G401.6 (cell line): ENCODE measurements around the gene NUAK1.

ENCODE experiments used
- FAIRE-seq: peaks from 2 replicates; lab custom pipeline; 2012; peaks lifted over from hg19 to GRCh38; lab: Jason Lieb, UNC

NUAK1 gene

DNA sequence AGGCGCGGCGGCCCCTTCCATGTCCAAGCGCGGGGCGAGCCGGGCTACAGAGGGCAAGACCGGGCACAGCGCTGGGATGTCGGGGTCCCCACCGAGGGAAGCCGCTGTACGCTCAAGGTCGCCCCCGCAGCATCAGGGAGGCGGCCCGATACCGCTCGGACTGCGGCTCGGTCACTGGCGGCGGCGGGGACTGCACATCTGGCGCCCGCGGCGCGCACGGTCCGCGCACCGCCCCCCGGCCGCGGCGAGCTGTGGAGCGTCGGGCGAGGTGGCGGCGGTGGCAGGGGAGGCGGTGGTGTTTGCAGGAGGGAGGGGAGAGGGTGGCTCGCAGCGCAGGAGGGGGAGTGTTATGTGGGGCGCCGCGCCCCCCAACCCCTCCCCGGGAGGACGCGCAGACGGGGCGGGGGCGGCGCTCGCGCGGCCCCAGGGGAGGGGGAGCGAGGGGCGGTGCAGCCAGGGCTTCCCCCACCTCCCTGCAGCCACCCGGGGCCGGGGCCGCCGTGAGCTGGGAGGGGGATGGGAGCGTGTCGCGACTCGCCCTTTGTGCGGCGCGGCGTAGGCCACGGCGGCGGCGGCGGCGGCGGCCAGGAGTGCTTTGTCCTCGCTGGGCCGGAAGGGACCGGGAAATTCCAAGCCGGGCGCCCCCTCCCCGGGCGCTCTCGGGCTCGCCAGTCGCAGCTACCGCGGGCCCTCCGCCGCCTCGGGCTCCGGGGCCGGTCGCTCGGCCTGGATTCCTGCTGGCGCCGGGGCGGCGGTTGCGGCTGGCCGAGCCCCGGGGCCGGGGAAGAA is at the start of gene NUAK1:
TSS of gene NUAK1 (minus strand) at position 322 of the 789 bp plus-strand sequence. CDS start at position 21, 301 bp downstream.
- no peak for FAIRE-seq

GRCh38 chr12:106188256-106188655 is 49.5 kb upstream of the NUAK1 start:
- FAIRE-seq = no peak

DNA sequence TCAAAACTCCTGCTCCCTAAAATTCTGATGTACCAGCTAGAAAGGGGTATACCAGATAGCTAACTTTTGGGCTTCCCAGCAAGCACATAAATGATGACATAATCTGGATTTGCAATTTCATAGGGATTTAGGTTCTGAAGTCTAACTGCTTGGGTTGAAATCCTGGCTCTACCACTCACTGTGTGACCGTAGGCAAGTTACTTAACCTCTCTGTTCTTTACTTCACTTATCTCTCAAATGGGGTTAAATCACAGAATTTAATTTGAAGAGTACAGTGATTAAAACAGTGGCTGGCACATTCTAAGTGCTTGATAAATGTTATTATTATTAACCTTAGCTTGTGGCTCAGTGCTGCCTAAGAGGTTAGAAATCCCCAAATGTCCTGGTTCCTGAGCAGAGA is 49.1 kb upstream of the NUAK1 start:
- no peak for FAIRE-seq

DNA sequence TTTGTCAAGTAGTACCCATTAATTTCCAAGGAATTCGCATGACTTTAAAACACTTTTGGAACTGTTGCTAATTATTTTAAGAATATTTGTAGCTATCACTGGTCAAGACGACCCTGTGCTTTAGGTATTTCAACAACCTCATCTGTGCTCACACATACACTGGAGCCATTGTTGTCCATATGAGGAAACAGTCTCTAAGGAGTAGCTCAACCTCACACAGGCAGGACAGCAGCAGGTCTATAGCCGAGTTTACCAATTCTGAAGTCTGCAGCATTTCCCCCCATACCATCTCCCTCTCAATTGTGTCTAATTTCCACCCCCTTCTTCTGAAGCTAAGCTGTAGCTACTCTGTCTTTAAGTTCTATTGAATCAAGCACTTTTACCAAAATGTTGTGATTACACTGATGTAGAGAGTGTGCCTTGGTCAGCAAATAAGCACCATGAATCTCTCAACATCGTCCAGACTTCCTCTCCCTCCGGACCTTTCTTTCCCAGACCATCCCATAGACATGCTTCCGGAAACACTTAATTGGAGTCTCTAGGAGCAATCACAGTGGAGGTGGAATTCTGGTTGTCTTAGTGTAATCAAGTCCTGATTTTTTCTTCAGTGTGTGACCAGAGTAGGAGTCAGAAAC is 48.5 kb upstream of the NUAK1 start:
- no peak for FAIRE-seq

DNA sequence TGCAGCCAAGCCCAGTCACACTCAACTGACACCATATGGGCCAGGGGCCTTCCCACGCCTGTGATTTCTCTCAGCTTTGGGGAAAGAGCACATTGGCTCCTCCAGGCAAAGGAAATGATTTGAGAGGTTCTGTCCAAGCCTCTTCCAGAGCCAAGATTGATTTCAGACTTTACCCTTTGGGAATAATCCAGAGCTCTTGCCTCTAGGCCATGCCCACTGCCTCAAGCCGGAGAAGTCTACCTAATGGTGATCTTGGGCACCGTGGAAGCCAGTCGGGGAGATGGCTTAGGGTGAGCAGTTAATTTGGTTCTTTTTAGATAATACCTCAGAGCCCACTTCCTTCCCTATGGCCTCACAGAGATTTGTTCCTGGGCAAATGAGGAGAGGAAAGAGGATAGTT is 45.0 kb upstream of the NUAK1 start:
- no peak for FAIRE-seq

DNA sequence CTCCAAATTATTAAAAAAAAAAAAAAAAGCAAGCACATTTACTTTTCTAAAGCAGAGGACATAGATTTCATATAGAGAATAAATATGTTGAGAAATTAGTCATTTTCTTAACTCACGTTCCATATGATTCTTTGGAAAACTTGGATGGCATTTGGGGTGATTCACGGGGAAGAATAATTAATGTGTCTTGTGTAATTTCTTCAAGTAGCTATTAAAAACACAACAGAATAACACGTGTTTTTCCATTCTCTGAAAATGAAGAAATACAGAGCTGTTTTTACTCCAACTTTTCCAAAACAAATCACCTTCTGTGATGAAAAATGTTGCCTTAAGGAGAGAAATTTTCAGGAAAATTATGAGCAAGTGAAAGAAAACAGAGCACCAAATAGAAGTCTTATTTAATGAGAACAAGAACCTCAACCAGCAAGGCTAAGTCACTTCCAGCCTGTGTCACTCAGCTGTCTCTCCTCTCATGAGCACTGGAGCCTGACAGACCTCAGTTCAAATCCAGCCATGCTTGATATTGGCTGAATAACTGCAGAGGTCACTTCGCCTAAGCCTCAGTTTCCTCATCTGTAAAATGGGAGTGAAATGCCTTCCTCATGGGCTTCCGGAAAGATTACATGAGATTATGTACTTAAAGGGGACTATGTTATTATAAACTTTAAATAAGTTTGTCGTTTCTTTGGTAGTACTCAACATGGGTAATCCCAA is 42.8 kb upstream of the NUAK1 start:
- FAIRE-seq = no peak

GRCh38 chr12:106179086-106179485 is 40.3 kb upstream of the NUAK1 start:
- no peak for FAIRE-seq

GRCh38 chr12:106178562-106178961 is 39.8 kb upstream of the NUAK1 start:
- no peak for FAIRE-seq

DNA sequence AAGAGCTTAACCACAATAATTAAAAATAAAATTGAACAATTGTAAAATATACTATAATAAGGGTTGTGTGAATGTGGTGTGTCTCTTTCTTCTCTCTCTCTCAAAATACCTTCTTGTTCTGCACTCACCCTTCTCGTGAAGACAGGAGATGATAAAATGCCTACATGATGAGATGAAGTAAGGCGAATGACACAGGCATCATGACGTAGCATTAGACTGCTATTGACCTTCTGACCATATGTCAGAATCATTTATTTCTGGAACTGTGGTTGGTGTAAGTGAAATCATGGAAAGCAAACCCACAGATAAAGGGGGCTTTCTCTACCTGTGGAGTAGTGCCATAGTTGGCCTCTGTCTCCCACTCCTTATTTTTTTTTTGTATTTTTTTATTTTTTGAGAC is 37.8 kb upstream of the NUAK1 start:
- no peak for FAIRE-seq

- no peak for FAIRE-seq
Observed at GRCh38 chr12:106174876-106175275, 36.1 kb upstream of the NUAK1 start.

GRCh38 chr12:106173442-106173841 is 34.7 kb upstream of the NUAK1 start:
- peak; percentile 58 for FAIRE-seq

DNA sequence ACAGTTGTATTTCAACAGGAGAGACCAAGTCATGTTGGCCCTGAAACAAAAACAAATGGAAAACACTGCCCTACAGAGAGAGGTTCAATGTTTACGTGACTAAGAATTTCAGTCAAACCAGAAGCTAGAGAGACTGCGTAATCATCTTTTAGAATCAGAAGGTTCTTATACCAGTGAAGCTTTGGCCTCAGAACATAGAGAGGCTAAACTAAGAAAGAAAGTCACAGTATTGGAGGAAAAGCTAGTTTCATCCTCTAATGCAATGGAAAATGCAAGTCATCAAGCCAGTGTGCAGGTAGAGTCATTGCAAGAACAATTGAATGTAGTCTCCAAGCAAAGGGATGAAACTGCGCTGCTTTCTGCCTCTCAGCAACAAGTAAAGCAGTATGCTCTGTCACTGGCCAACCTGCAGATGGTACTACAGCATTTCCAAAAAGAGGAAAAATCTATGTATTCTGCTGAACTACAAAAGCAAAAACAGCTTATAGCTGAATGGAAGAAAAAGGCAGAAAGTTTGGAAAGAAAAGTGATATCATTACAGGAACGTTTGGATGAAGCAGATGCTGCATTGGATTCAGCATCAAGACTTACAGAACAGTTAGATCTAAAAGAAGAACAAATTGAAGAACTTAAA is 32.5 kb upstream of the NUAK1 start:
- no peak for FAIRE-seq

DNA sequence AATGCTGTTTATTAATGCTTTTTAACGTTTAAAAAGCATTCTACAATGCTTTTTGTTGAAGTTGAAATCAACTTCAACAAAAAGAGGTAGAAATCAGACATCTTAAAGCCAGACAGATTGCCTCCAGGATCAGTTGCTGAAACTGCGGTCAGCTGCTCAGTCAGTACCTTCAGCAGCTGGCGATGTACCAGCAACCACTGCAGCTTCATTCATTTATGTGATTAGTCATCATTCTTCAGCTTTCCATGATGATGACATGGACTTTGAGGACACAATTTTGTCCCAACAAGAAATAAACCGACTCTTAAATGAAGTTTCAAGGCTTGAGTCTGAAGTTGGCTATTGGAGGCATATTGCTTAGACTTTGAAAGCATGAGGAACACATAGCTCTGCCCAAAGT is 31.5 kb upstream of the NUAK1 start:
- no peak for FAIRE-seq

GRCh38 chr12:106163712-106164111 is 25.0 kb upstream of the NUAK1 start:
- FAIRE-seq = no peak

- no peak for FAIRE-seq
Observed at GRCh38 chr12:106161491-106161890, 22.7 kb upstream of the NUAK1 start.

GRCh38 chr12:106160915-106161314 is 22.2 kb upstream of the NUAK1 start:
- no peak for FAIRE-seq

- FAIRE-seq = no peak
Observed at GRCh38 chr12:106157802-106158201, 19.0 kb upstream of the NUAK1 start.

- FAIRE-seq = no peak
Observed at GRCh38 chr12:106154751-106155273, 16.1 kb upstream of the NUAK1 start.

GRCh38 chr12:106152334-106152733 is 13.6 kb upstream of the NUAK1 start:
- no peak for FAIRE-seq

DNA sequence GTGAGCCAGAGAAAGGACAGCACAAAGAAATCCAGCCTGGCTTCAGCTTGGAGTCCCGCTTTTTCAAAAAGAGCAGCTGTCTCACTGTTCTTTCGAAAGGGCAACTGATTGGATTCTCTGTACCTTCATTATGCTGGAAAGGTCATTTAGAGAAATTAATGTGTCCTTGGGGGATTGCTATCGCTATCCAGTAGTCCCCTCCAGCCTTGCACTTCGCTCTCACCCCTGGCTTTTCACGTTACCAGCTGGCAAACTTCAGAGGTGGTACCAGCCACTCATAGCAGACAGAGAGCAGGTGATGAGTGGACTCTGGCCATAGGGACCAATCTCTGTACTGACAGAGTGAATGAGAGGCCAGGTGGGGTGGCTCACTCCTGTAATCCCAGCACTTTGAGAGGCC is 11.8 kb upstream of the NUAK1 start:
- no peak for FAIRE-seq

GRCh38 chr12:106149096-106149784 is 10.5 kb upstream of the NUAK1 start:
- FAIRE-seq = peak; percentile 91

DNA sequence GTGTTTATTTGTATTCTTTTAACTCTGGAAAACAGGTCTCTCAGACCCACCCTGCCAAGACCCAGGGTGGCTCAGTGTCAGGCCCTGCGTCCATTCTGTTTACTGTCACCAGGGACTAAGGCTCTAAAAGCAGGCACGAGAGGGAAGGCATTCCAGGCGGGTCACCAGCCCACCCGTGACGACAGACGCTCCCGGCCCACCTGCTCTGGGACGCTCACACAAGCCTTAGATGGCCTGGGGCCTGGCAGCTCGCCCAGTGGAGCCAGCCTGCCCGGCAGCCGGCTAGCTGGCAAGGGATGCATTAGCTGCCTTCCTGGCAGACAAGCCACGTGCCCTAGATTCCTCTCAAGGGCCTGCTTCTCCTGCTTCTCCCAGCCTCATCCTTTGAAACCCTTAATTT is 9.2 kb upstream of the NUAK1 start:
- FAIRE-seq = no peak
